GM20431 (cell line): ENCODE results near the gene CPVL.

Experiments used
- in situ Hi-C: fragments of 300-500 bp; cut with MseI, MboI; formaldehyde crosslinking; loops from one replicate; pipeline ENCODE4 v1.15.0; 2020; ENCODE audit warnings: low sequenced_read_pairs; ENCODE audit not compliant: unreplicated experiment

The CPVL gene

DNA sequence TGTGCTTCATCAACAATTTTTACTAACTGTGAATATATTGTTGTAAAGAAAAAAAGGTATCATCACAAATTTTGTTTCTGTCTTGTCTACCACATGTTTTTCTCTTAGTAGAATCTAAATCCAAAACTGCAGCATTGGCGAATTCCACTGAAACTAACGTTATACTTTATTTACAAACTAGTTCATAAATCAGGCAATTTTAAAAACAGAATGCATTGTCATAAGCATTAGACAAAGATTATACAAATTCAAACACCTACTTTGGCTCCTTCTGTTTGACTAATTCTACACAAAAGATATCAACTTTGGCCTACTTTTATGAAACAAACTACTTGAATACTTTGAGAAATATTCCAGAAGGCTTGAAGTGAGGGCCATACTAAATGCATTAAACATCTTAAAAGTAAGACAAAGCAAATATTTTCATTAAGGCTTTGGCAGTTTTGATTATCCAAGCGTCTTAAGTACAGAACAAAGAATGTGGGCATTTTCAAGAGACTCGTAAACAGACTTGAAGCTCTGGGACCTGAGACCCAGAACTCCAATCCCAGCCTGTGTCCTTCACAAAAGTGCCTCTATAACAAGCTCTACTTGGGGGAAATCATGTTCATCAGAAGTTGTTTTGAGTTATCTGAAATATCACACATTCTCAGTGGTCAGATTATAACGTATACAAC is 81.0 kb downstream of the CPVL start:
- in situ Hi-C loops, result no loop called here

DNA sequence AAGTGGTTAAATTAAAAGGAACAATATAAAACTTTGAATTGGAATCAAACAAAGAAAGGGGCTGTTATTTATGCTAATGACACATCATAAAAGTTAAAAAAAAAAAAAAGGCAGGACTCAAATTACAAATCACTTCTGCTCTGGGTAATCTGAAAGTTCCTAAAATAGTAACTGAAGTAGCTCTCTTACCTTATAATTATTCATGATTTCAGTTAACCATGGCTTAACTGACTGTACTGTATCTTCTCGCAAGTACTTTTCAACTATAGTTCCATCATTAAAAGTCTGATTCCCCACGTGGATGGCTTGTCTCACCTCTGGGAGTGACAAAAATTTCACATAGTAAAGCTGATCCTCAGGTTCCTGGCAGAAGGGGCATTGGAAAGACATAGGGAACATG is 82.5 kb downstream of the CPVL start:
- in situ Hi-C loops, result no loop called here

DNA sequence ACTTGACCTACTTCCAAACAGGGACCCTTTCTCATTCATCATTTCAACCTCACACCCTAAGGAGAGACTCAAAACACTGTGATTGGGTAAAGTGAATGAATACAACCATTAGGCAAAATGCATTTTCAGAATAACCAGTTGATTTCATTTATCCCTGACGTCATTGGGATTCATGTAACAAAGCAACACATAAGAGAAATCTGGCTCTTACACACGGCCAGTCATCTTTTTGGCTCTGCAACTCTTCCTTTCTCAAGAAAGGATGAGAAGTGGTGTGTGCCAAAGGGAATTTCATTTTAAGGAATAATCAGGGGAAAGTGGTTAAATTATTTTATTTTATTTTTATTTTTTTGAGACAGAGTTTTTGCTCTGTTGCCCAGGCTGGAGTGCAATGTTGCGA is 83.1 kb downstream of the CPVL start:
- in situ Hi-C loops, result no loop called here

- in situ Hi-C loops, result no loop called here
These were observed 93.0 kb downstream of the CPVL start for GRCh38 chr7:29053105-29053872.

- in situ Hi-C loops, result no loop called here
These were observed 99.4 kb downstream of the CPVL start for GRCh38 chr7:29046978-29047377.

DNA sequence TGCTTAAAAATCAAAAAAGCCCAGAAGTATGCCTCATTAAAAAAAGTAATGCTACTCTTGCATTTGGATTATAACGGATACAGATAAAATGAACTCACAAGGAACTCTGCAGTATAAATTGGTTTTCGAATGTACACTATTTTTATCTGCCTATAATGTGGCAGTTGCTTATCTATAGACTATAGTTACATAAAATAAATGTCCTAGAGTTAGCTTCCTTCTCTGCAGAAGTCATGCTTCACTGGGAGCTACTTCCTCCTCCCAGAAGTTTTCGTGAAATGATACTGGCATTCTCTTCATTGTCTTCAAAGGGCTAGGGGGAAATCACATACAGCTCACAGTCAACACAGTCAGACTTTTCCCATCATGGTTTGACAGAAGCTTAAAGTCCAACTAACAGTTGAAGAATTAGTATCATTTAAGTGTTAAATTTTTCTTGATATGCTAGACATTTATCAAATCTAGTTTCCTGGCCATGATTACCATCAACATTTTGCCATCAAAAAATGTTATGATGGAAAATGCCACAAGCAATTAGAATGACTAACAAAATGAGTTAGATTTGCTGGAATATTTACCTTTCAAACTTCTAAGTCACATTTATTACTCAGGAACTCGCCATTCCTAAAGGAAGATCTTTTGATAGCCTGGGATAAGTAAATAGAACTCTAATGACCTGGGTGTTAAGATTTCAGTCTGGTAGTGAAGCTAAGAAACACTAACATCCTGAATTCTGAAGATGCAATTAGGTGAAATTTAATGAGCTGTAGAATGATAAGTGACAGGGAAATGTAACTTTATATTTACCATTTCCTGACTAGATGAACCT is 100.9 kb downstream of the CPVL start:
- in situ Hi-C loops, result no loop called here

DNA sequence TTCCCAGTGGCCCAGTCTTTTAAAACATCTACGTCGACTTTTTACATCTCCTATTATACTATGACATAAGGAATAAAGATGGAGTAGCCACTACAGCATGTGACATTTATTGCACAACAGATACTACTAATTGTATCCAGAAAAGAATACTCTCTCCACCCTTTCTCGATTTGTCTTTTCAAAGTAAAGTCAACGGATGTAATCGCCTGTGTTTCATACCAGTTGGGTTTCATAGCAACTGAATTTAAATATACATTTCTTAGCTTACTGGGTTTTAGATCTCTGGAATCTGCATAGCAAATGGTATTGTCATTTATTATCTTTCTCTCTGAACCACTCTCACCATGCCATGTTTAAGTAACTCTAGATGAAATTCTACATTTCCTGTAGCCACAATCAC is 101.8 kb downstream of the CPVL start:
- in situ Hi-C loops, result no loop called here

- in situ Hi-C loops, result no loop called here
These were observed 102.8 kb downstream of the CPVL start for GRCh38 chr7:29043576-29043975.

DNA sequence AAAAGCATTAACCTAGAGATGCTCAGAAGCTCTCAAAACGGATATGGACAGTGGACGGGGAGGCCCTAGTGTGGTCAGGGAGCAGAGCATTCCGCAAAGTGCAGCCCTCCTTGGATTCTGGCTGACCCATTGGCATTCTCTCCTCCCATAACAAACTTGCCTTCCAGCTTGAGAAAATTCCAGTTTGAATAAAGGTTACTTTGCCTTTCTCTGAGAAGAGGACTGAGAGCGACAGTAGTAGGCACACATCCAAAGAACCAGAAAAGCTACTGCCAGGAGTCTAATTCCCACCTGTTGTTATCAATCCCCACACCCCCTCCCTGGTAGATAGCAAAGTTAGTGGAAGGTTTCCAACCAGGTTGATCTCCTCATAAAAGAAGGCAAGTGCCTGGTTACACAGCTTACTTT is 103.5 kb downstream of the CPVL start:
- in situ Hi-C loops, result no loop called here

GRCh38 chr7:29041991-29042390 is 104.3 kb downstream of the CPVL start:
- in situ Hi-C loops, result no loop called here

DNA sequence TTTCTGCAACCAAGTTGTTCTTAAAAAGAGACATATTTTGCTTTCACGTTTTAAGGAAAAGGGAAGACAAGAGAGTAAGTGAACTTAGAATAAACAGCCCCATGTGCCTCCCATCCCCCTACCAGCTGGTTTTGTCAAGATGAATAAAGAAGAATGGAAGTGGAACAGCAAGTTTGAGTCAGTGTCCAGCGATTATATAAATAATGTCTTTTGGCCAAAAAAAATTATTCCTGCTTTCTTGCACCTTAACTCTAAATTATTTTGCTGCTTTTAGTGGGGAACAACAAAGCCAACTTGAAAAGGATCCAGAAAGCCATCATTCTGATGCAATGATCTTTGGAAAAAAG is 105.8 kb downstream of the CPVL start:
- in situ Hi-C loops, result no loop called here

- in situ Hi-C loops, result no loop called here
These were observed 106.3 kb downstream of the CPVL start for GRCh38 chr7:29039821-29040578.

GRCh38 chr7:29038463-29038862 is 107.9 kb downstream of the CPVL start:
- in situ Hi-C loops, result no loop called here

- in situ Hi-C loops, result no loop called here
These were observed 111.1 kb downstream of the CPVL start for GRCh38 chr7:29035044-29035740.

DNA sequence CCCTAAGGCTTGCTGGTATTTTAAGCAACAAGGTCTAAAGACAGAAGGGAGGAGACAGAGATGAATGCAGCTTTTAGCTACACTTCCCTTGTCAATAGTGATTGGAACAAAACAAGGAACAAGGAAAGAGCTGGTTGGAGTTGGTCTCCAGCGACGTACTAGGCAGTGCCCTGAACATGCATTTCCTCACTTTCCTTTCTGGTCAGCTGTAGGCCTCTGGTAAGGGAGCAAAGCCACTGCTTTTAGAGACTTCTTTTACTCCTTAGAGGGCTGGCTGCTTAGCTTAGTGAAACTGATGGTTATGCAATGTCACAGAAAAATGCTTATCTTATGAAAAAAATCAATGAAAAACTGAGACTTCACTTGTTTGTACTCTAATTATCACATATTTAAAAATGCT is 112.8 kb downstream of the CPVL start:
- in situ Hi-C loops, result no loop called here

DNA sequence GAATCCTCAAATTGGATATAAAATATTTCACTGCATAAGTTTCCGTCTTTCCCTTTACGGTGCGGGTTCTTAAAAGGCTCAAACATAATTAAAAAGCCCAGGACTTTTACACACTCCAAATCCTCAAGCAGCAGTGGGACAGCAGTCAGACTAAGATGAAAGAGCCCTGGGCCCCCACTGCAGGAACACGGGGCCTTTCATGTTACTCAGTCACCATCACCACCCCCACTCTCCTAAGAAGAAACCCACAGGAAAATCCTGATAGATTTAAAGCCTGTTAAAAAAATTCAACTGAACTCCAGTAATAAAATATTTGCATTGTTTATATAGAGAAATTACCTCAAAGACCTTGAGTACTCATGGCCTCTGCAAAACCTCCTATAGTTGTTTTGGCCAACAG is 114.2 kb downstream of the CPVL start:
- in situ Hi-C loops, result no loop called here

- in situ Hi-C loops, result no loop called here
These were observed 115.5 kb downstream of the CPVL start for GRCh38 chr7:29030781-29031275.

DNA sequence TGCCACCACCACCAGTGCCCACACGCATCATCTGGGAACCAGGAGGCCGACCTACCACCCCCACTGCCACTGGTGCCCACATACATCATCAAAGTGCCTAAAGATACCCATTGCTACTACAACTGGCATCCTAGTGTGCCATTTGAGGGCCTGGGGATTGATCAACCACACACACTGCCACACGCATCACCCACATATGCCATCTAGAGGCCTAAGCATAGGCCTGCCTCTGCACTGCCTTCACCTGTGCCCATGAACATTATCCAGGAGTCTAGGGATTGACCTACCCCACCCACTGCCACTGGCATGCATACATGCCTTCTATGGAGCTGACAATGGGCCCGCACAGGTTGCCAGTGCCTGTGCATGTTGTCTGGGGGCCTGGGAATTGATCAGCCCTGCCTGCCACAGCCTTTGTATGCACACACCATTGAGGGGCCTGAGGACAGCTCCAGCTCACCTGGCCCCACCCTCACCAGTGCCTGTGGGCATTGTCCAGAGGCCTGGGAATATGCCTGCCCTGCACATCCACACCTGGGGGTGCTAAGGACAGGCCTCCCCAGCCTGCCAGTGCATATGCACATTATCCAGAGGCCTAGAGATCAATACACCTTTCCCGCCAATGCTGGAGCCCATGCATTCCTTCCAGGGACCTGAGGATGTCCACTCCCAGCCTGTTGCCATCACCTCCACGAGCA is 123.9 kb downstream of the CPVL start:
- in situ Hi-C loops, result no loop called here

GRCh38 chr7:29019896-29020295 is 126.4 kb downstream of the CPVL start:
- in situ Hi-C loops, result no loop called here
